Measurements from ENCODE around the gene OPRL1.
"Not testable (repeated sequence)": the region's sequence is repeated elsewhere in the genome, so short reads cannot be mapped to it uniquely, and the experiment has no call there.

OPRL1 gene

GRCh38 chr20:64088586-64088985 is 8.7 kb downstream of the OPRL1 start:
- ATAC-seq (ENCODE audit: low read depth); H3K4me3 Mint-ChIP-seq; H3K27me3 Mint-ChIP-seq; H3K9me3 Mint-ChIP-seq; H3K36me3 Mint-ChIP-seq; DNase-seq (ENCODE audit: low spot score in 2 of 2); H3K27ac Mint-ChIP-seq: not testable (repeated sequence)
- peaks cover 31% of the 10 kb centered on the region for H3K4me1 Mint-ChIP-seq

GRCh38 chr20:64090165-64090564 is 10.3 kb downstream of the OPRL1 start:
- ATAC-seq (ENCODE audit: low read depth) = no peak
- no peak overlapping the region for H3K27ac Mint-ChIP-seq
- H3K4me3 Mint-ChIP-seq = no peak overlapping the region
- peaks cover 24% of the 10 kb centered on the region for H3K4me1 Mint-ChIP-seq
- H3K36me3 Mint-ChIP-seq = peaks cover 3% of the 10 kb centered on the region
- peaks cover 2% of the 10 kb centered on the region for H3K9me3 Mint-ChIP-seq
- H3K27me3 Mint-ChIP-seq = no peaks in the 10 kb centered on the region
- DNase-seq (ENCODE audit: low spot score in 2 of 2) = no peak

DNA sequence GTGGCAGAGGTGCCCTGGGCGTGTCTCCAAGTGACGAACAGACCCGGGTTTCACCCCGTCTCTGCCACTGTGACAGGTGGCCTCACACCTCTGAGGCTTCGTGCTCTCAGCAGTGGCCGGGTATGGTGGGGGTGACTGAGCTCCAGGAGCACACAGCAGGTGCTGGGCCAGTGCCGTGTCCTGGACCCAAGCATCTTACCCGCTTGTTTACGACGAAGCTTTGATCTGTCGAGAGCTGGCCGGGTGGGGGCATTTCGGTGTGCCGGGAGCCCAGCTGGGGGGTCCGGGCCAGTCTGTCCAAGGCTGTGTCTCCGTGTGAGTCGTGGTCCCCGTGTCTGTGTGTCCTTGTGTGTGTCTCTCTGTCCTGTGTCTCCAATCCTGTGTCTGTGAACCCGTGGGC is 11.5 kb downstream of the OPRL1 start:
- Mint-ChIP-seq H3K27me3 (no peaks in the 10 kb centered on the region), H3K36me3 (peaks cover 3% of the 10 kb centered on the region), H3K27ac (no peak overlapping the region), H3K4me1 (peaks cover 28% of the 10 kb centered on the region), H3K4me3 (no peak overlapping the region), H3K9me3 (peaks cover 2% of the 10 kb centered on the region)
- ATAC-seq (ENCODE audit: low read depth) = no peak
- DNase-seq (ENCODE audit: low spot score in 2 of 2) = no peak

GRCh38 chr20:64091770-64092169 is 11.9 kb downstream of the OPRL1 start:
- peak; percentile 17 for ATAC-seq (ENCODE audit: low read depth)
- H3K9me3 Mint-ChIP-seq = peaks cover 3% of the 10 kb centered on the region
- H3K27ac Mint-ChIP-seq = no peak overlapping the region
- peaks cover under 1% of the 10 kb centered on the region for H3K27me3 Mint-ChIP-seq
- H3K4me3 Mint-ChIP-seq = no peak overlapping the region
- peaks cover 32% of the 10 kb centered on the region for H3K4me1 Mint-ChIP-seq
- DNase-seq (ENCODE audit: low spot score in 2 of 2) = no peak
- peaks cover 5% of the 10 kb centered on the region for H3K36me3 Mint-ChIP-seq

- no peak for DNase-seq (ENCODE audit: low spot score in 2 of 2)
- Mint-ChIP-seq H3K4me3 (no peak overlapping the region), H3K36me3 (peaks cover 8% of the 10 kb centered on the region), H3K4me1 (peaks cover 34% of the 10 kb centered on the region), H3K27me3 (peaks cover 2% of the 10 kb centered on the region), H3K9me3 (peaks cover 4% of the 10 kb centered on the region), H3K27ac (peak overlapping the region; percentile 86)
- peak; percentile 47 for ATAC-seq (ENCODE audit: low read depth)
Measured at GRCh38 chr20:64092258-64093012, 12.6 kb downstream of the OPRL1 start.

- DNase-seq (ENCODE audit: low spot score in 2 of 2) = no peak
- peaks cover 8% of the 10 kb centered on the region for H3K36me3 Mint-ChIP-seq
- H3K4me3 Mint-ChIP-seq = no peak overlapping the region
- peak overlapping the region; percentile 86 for H3K27ac Mint-ChIP-seq
- peaks cover 2% of the 10 kb centered on the region for H3K9me3 Mint-ChIP-seq
- peaks cover 2% of the 10 kb centered on the region for H3K27me3 Mint-ChIP-seq
- no peak for ATAC-seq (ENCODE audit: low read depth)
- H3K4me1 Mint-ChIP-seq = peaks cover 34% of the 10 kb centered on the region
Measured at GRCh38 chr20:64093013-64093503, 13.2 kb downstream of the OPRL1 start.

GRCh38 chr20:64095455-64095854 is 15.6 kb downstream of the OPRL1 start:
- Mint-ChIP-seq H3K27ac (peak overlapping the region; percentile 93), H3K4me3 (no peak overlapping the region), H3K4me1 (peaks cover 32% of the 10 kb centered on the region), H3K27me3 (peaks cover 2% of the 10 kb centered on the region), H3K9me3 (peaks cover 2% of the 10 kb centered on the region), H3K36me3 (peaks cover 14% of the 10 kb centered on the region)
- ATAC-seq (ENCODE audit: low read depth) (no peak), DNase-seq (ENCODE audit: low spot score in 2 of 2) (no peak)

GRCh38 chr20:64095927-64096326 is 16.0 kb downstream of the OPRL1 start:
- Mint-ChIP-seq H3K9me3 (peaks cover 2% of the 10 kb centered on the region), H3K4me3 (no peak overlapping the region), H3K4me1 (peaks cover 37% of the 10 kb centered on the region), H3K36me3 (peaks cover 14% of the 10 kb centered on the region), H3K27ac (peak overlapping the region; percentile 11), H3K27me3 (peaks cover 2% of the 10 kb centered on the region)
- DNase-seq (ENCODE audit: low spot score in 2 of 2) (no peak), ATAC-seq (ENCODE audit: low read depth) (no peak)

GRCh38 chr20:64096535-64096934 is 16.7 kb downstream of the OPRL1 start:
- peak overlapping the region; percentile 78 for H3K27ac Mint-ChIP-seq

DNA sequence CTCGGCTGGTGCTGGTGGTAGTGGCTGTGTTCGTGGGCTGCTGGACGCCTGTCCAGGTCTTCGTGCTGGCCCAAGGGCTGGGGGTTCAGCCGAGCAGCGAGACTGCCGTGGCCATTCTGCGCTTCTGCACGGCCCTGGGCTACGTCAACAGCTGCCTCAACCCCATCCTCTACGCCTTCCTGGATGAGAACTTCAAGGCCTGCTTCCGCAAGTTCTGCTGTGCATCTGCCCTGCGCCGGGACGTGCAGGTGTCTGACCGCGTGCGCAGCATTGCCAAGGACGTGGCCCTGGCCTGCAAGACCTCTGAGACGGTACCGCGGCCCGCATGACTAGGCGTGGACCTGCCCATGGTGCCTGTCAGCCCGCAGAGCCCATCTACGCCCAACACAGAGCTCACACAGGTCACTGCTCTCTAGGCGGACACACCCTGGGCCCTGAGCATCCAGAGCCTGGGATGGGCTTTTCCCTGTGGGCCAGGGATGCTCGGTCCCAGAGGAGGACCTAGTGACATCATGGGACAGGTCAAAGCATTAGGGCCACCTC is 18.7 kb downstream of the OPRL1 start:
- Mint-ChIP-seq H3K4me3 (no peak overlapping the region), H3K36me3 (peaks cover 14% of the 10 kb centered on the region), H3K4me1 (peaks cover 33% of the 10 kb centered on the region), H3K9me3 (peaks cover 2% of the 10 kb centered on the region), H3K27me3 (peaks cover 2% of the 10 kb centered on the region), H3K27ac (no peak overlapping the region)
- ATAC-seq (ENCODE audit: low read depth) (no peak), DNase-seq (ENCODE audit: low spot score in 2 of 2) (no peak)

More at GRCh38 chr20:64096535-64096934, 16.7 kb downstream of the OPRL1 start:
- Mint-ChIP-seq H3K4me3 (no peak overlapping the region), H3K36me3 (peaks cover 14% of the 10 kb centered on the region), H3K4me1 (peaks cover 42% of the 10 kb centered on the region), H3K27me3 (peaks cover 2% of the 10 kb centered on the region), H3K9me3 (peaks cover 2% of the 10 kb centered on the region)
- ATAC-seq (ENCODE audit: low read depth) = no peak
- no peak for DNase-seq (ENCODE audit: low spot score in 2 of 2)

- ATAC-seq (ENCODE audit: low read depth) (no peak), DNase-seq (ENCODE audit: low spot score in 2 of 2) (no peak)
- peaks cover 4% of the 10 kb centered on the region for H3K27me3 Mint-ChIP-seq
- no peak overlapping the region for H3K4me3 Mint-ChIP-seq
- peak overlapping the region; percentile 94 for H3K27ac Mint-ChIP-seq
- H3K9me3 Mint-ChIP-seq = peaks cover 2% of the 10 kb centered on the region
- peaks cover 37% of the 10 kb centered on the region for H3K4me1 Mint-ChIP-seq
- peaks cover 14% of the 10 kb centered on the region for H3K36me3 Mint-ChIP-seq
Measured at GRCh38 chr20:64099086-64099786, 19.4 kb downstream of the OPRL1 start.

GRCh38 chr20:64099880-64100565 is 20.1 kb downstream of the OPRL1 start:
- peaks cover 2% of the 10 kb centered on the region for H3K9me3 Mint-ChIP-seq
- H3K27me3 Mint-ChIP-seq = peaks cover 4% of the 10 kb centered on the region

DNA sequence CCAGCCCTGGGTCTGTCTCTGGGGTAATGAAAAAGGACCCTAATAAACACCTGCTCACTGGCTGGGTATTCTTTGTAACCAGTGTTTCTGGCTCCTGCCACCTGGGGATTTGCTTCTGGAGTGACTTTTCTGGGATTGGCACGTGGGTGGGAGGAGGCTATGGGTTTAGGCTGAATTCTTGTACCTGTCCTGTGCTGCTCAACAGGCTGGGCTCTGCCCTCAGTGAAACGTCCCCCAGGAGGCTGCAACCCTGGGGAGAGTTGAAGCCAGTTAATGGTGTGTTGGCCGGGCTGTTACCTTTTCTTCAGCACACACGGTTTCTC is 20.6 kb downstream of the OPRL1 start:
- peaks cover 14% of the 10 kb centered on the region for H3K36me3 Mint-ChIP-seq
- H3K27me3 Mint-ChIP-seq = peaks cover 4% of the 10 kb centered on the region
- H3K9me3 Mint-ChIP-seq = peaks cover 2% of the 10 kb centered on the region
- H3K4me1 Mint-ChIP-seq = peaks cover 40% of the 10 kb centered on the region
- peak in 1 of 2 donors; percentile 59 for DNase-seq (ENCODE audit: low spot score in 2 of 2)
- no peak for ATAC-seq (ENCODE audit: low read depth)
- peak overlapping the region; percentile 94 for H3K27ac Mint-ChIP-seq
- peak overlapping the region; percentile 19 for H3K4me3 Mint-ChIP-seq

More at GRCh38 chr20:64099880-64100565, 20.1 kb downstream of the OPRL1 start:
- peaks cover 14% of the 10 kb centered on the region for H3K36me3 Mint-ChIP-seq
- peak overlapping the region; percentile 19 for H3K4me3 Mint-ChIP-seq
- H3K4me1 Mint-ChIP-seq = peaks cover 40% of the 10 kb centered on the region
- ATAC-seq (ENCODE audit: low read depth) (peak; percentile 82), DNase-seq (ENCODE audit: low spot score in 2 of 2) (peak; percentile 70 to 79)
- peak overlapping the region; percentile 94 for H3K27ac Mint-ChIP-seq

Data from memory B cell (primary cell).